Mucosa of rectum (tissue), 2 donors: Measurements from ENCODE around the gene DCTN1.

Experiments used
- H3K27ac ChIP-seq, 2 donors: one replicate each; pipeline ENCODE4 v1.7.0; 2013; ENCODE audit warnings: inconsistent platforms in 2 of 2, low read depth in 2 of 2, low read length in 2 of 2
- H3K27me3 ChIP-seq, 2 donors: one replicate each; pipeline ENCODE4 v1.7.0; 2013; ENCODE audit warnings: low read length in 2 of 2; ENCODE audit not compliant: control insufficient read depth in 2 of 2, insufficient read depth in 2 of 2
- H3K36me3 ChIP-seq, 2 donors: one replicate each; pipeline ENCODE4 v1.7.0; 2013; ENCODE audit warnings: low read length in 2 of 2; ENCODE audit not compliant: control insufficient read depth in 2 of 2, insufficient read depth in 2 of 2
- H3K4me1 ChIP-seq, 2 donors: one replicate each; pipeline ENCODE4 v1.7.0; 2013; ENCODE audit warnings: low read length in 2 of 2, mild to moderate bottlenecking in 1 of 2; ENCODE audit not compliant: control insufficient read depth in 2 of 2, insufficient read depth in 2 of 2
- H3K4me3 ChIP-seq, 2 donors: one replicate each; pipeline ENCODE4 v1.7.0; 2013; ENCODE audit warnings: low read length in 2 of 2
- H3K9ac ChIP-seq, 2 donors: one replicate each; pipeline ENCODE4 v1.7.0; 2013; ENCODE audit warnings: low read length in 2 of 2, low read depth in 1 of 2, mild to moderate bottlenecking in 1 of 2
- H3K9me3 ChIP-seq, 2 donors: one replicate each; pipeline ENCODE4 v1.7.0; 2013; ENCODE audit warnings: low read length in 2 of 2; ENCODE audit not compliant: control insufficient read depth in 2 of 2
- donor health status: healthy.
- donor health status: Normal muscosa, but diverticular disease.

The DCTN1 gene

GRCh38 chr2:74413001-74413698 lies 33.0 kb upstream of the DCTN1 start:
- Histone ChIP-seq H3K36me3 (no peaks in the 10 kb centered on the region), H3K9ac (no peak overlapping the region), H3K4me1 (peaks cover 8 to 15% of the 10 kb centered on the region in 2 donors), H3K27ac (no peak overlapping the region), H3K9me3 (no peaks in the 10 kb centered on the region), H3K27me3 (no peaks in the 10 kb centered on the region), H3K4me3 (peak overlapping the region in 1 of 2 donors; percentile 7)

GRCh38 chr2:74407682-74408081 lies 27.6 kb upstream of the DCTN1 start:
- H3K9me3 ChIP-seq: no peaks in the 10 kb centered on the region
- no peaks in the 10 kb centered on the region for H3K27me3 ChIP-seq
- no peak overlapping the region for H3K4me3 ChIP-seq
- no peak overlapping the region for H3K9ac ChIP-seq
- no peaks in the 10 kb centered on the region for H3K4me1 ChIP-seq
- no peaks in the 10 kb centered on the region for H3K36me3 ChIP-seq
- H3K27ac ChIP-seq: no peak overlapping the region

GRCh38 chr2:74406035-74406434 lies 25.9 kb upstream of the DCTN1 start:
- H3K27me3 ChIP-seq: no peaks in the 10 kb centered on the region
- H3K4me1 ChIP-seq: no peaks in the 10 kb centered on the region
- H3K36me3 ChIP-seq: no peaks in the 10 kb centered on the region
- no peak overlapping the region for H3K4me3 ChIP-seq
- H3K9ac ChIP-seq: no peak overlapping the region
- no peaks in the 10 kb centered on the region for H3K9me3 ChIP-seq
- no peak overlapping the region for H3K27ac ChIP-seq

GRCh38 chr2:74401891-74402290 lies 21.8 kb upstream of the DCTN1 start:
- Histone ChIP-seq H3K27me3 (no peaks in the 10 kb centered on the region), H3K27ac (no peak overlapping the region), H3K4me1 (no peaks in the 10 kb centered on the region), H3K36me3 (no peaks in the 10 kb centered on the region), H3K9ac (no peak overlapping the region), H3K9me3 (no peaks in the 10 kb centered on the region), H3K4me3 (no peak overlapping the region)

DNA sequence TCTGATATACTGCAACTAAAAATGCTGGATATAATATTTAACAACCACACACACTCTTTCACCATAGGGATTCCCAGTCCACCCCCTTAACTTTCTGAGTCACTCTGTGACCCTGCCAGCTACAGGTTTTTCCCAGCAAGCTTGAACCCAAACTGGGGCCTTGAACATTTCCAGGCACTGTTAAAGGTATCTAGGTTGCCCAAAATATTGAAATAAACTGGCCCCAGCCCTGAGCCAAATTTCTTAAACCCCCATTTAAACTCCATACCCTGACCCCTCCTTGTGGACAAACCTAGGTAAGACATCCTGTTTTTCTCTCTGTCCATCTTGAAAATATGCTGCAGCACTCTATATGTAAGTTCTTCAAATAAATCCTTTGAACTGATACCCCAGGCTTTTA lies 19.7 kb upstream of the DCTN1 start:
- H3K4me1 ChIP-seq: no peaks in the 10 kb centered on the region
- H3K4me3 ChIP-seq: no peak overlapping the region
- no peak overlapping the region for H3K27ac ChIP-seq
- H3K9ac ChIP-seq: no peak overlapping the region
- no peaks in the 10 kb centered on the region for H3K36me3 ChIP-seq
- no peaks in the 10 kb centered on the region for H3K9me3 ChIP-seq
- H3K27me3 ChIP-seq: no peaks in the 10 kb centered on the region

GRCh38 chr2:74396149-74396548 lies 16.0 kb upstream of the DCTN1 start:
- Histone ChIP-seq H3K27ac (no peak overlapping the region), H3K9me3 (no peaks in the 10 kb centered on the region), H3K4me3 (no peak overlapping the region), H3K4me1 (peaks cover 5 to 7% of the 10 kb centered on the region in 2 donors), H3K36me3 (no peaks in the 10 kb centered on the region), H3K27me3 (no peaks in the 10 kb centered on the region), H3K9ac (no peak overlapping the region)

DNA sequence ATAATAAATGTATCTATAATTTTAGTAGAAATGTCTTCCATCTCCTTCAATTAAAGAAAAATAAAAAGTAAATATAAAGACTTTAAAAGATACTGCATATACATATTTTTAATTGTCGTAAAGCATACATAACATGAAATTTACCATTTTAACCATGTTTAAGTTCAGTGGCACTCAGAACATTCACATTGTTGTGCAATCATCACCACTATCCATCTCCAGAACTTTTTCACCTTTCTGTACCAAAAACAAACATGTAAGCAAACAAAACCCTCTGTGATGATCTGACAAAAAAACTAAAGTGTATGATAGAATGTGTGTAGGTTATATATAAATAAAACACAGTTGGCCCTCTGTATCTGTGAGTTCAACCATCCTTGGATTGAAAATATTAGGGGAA lies 13.4 kb upstream of the DCTN1 start:
- H3K9me3 ChIP-seq: no peaks in the 10 kb centered on the region
- no peak overlapping the region for H3K27ac ChIP-seq
- peaks cover 21 to 23% of the 10 kb centered on the region in 2 donors for H3K4me1 ChIP-seq
- no peak overlapping the region for H3K4me3 ChIP-seq
- no peak overlapping the region for H3K9ac ChIP-seq
- no peaks in the 10 kb centered on the region for H3K27me3 ChIP-seq
- H3K36me3 ChIP-seq: no peaks in the 10 kb centered on the region

GRCh38 chr2:74392449-74392743 lies 12.3 kb upstream of the DCTN1 start:
- H3K27me3 ChIP-seq: no peaks in the 10 kb centered on the region
- no peaks in the 10 kb centered on the region for H3K36me3 ChIP-seq
- H3K4me1 ChIP-seq: peaks cover 21 to 23% of the 10 kb centered on the region in 2 donors
- H3K27ac ChIP-seq: no peak overlapping the region
- peak overlapping the region in 1 of 2 donors; percentile 83 for H3K4me3 ChIP-seq
- H3K9ac ChIP-seq: peak overlapping the region; percentile 82 to 90
- no peaks in the 10 kb centered on the region for H3K9me3 ChIP-seq

DNA sequence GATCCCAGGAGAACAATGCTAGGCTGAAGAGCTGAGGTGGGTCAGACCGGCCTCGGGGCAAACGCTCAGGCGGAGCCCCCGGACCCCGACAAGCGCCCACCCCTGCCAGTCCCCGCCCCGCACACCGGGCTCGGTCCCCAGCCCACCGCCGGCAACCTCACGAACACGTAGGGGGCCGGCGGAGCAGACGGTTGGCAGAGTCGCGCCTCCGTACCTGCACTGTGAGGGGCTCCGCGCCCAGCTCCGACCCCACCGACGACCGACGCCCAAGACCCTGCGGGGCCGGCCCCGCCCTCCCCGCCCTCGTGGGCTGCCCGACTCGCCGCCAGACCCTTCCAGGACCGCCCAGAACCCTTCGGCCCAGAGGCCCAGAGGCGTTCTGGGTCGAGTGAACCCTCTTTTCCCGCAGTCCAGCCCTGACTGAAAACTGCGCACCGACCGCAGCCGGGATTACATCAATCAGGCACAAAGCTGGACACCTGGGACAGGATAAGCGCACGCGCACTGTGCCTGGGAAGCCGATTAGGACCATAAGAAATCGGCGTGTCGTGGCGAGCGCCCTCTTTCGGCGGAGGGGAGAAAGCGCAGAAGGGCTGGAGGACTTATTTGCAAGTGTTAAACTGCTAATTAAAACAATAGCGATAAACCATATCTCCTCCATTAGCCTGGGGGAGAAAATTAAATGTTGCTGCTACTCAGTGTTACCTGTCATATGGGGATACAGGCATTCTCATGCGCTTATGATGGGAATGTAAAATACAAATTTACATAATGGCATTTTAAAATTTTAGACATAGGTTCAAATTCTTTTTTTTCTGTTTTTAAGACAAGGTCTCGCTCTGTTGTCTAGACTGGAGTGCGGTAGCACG lies 11.7 kb upstream of the DCTN1 start:
- peaks cover 21 to 23% of the 10 kb centered on the region in 2 donors for H3K4me1 ChIP-seq
- no peaks in the 10 kb centered on the region for H3K27me3 ChIP-seq

GRCh38 chr2:74391209-74391579 lies 11.1 kb upstream of the DCTN1 start:
- no peaks in the 10 kb centered on the region for H3K27me3 ChIP-seq
- H3K36me3 ChIP-seq: no peaks in the 10 kb centered on the region
- H3K9ac ChIP-seq: peak overlapping the region; percentile 82 to 90
- H3K4me3 ChIP-seq: peak overlapping the region; percentile 83 to 94
- no peaks in the 10 kb centered on the region for H3K9me3 ChIP-seq
- peak overlapping the region; percentile 90 to 94 for H3K27ac ChIP-seq
- peaks cover 21 to 23% of the 10 kb centered on the region in 2 donors for H3K4me1 ChIP-seq

More for the DNA sequence above, 11.7 kb upstream of the DCTN1 start:
- H3K27ac ChIP-seq: peak overlapping the region; percentile 90 to 94
- peak overlapping the region; percentile 83 to 94 for H3K4me3 ChIP-seq
- H3K36me3 ChIP-seq: no peaks in the 10 kb centered on the region
- no peaks in the 10 kb centered on the region for H3K9me3 ChIP-seq
- peak overlapping the region; percentile 82 to 90 for H3K9ac ChIP-seq
